HPDE6-E6E7 (cell line): ENCODE measurements around the gene NSFL1C.
"Not testable (repeated sequence)": the region's sequence is repeated elsewhere in the genome, so short reads cannot be mapped to it uniquely, and the experiment has no call there.

Source experiments
- DNase-seq: peaks from one replicate; pipeline ENCODE4 v3.0.0; 2011; ENCODE audit warnings: missing footprints; ENCODE audit errors: extremely low spot score

NSFL1C gene

DNA sequence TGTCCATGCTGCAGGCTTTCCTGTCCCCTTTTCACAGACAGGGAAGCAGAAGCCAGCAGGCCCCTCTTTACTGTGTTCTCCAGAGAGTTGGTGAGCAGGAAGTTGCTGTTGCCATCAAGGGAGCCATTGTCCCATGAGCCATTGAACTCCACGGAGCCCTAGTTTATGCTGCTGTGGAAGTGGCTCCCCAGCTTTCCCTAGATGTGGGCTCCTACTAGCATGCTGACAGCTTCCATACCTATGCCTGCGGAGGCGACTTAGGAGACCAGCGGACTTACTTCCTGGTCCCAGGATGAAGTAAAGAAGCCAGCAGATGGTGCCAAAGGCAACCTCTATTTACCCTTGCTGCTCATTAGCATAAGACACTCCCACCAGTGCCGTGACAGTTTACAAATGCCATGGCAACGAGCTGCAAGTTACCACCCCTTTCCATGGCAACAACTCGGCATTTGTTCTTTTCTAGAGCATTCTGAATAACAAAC, 43.0 kb downstream of the NSFL1C start:
- DNase-seq = no peak

DNA sequence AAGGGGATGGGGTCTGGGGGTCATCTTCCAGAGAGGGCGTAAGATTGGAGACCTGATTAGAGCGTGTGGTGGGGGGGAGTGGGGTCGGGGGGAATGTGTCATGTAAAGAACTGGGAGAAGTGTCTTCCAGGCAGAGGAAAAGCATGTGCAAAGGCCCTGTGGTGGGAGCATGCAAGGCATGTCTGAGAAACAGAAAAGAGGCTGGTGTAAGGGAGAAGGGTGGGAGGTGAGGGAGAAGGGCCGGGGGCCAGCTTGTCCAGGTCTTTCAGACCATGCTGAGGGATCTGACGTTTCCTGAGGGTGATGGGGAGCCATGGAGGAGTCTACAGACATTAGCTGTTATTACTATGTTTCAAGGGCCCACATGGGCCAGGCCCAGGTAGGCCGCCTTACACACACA, 43.4 kb downstream of the NSFL1C start:
- no peak for DNase-seq

GRCh38 chr20:1422753-1423152, 43.9 kb downstream of the NSFL1C start:
- no peak for DNase-seq

DNA sequence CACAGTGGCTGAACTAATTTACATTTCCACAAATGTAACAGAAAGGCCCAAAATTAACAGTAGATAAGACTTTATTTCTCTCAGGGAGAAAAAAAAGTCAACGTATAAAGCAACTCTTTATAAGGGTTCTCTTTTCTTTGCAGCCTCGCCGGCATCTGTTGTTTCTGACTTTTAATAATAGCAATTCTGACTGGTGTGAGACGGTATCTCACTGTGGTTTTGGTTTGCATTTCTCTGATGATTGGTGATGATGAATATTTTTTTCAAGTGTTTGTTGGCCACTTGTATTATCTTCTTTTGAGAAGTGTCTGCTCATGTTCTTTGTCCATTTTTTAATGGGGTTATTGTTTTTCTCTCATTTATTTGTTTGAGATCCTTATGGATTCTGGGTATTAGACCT, 46.6 kb downstream of the NSFL1C start:
- DNase-seq = no peak

DNA sequence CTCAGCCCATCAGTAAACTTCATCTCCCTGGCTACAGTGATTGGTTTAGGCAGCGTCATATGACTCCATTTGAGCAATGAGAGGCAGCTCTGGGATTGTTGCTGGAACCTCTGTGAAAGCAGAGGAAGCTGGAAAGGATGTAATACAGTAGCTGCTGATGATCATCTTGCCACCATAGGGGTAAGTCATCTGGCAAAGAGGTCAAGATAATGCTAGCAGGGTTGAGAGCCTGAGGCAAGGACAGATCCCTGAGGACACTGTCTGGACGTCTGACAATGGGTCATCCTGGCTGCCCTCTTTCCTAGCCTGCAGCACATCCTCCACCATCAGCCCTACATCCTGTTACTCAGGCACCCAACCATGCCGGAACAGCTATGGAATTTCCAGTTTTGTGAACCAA, 48.3 kb downstream of the NSFL1C start:
- DNase-seq = no peak

GRCh38 chr20:1417790-1418189, 48.9 kb downstream of the NSFL1C start:
- no peak for DNase-seq

DNA sequence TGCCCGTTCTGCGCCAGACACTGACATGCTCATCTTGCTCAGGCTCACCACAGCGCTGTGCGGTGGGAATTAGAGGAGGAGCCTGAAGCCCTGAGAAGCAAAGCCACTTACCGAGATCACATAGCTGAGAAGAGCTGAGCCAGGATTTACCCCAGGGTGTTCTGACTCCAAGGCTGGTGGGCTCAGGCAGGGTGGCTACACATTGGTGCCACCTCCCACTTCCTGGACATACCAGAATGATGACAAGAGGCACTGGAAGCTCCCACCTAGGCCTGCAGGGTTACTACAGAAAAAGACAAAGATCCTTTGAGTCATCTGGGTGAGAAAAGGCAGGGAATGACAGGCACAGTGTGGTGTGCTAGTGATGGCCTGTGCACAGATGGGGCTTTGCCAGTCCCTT, 49.4 kb downstream of the NSFL1C start:
- peak; percentile 78 for DNase-seq

GRCh38 chr20:1415667-1416468, 50.8 kb downstream of the NSFL1C start:
- DNase-seq = peak; percentile 100

DNA sequence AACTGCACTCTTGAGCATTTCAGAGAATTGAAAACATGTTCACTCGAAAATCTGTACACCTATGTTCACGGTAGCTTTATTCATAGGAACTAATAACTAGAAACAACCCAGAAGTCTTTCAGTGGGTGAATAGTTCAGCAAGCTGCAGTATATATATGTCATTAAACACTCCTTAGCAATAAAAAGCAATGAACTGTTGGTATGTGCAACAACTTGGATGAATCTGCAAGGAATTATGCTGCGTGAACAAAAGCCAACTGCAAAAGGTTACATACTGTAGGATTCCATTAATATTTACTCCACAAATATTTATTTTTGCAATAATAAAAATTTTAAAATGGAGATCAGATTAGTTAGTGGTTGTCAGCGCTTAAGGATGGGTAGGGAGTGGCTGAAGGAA, 51.7 kb downstream of the NSFL1C start:
- no peak for DNase-seq

GRCh38 chr20:1405801-1406200, 60.8 kb downstream of the NSFL1C start:
- DNase-seq = no peak

DNA sequence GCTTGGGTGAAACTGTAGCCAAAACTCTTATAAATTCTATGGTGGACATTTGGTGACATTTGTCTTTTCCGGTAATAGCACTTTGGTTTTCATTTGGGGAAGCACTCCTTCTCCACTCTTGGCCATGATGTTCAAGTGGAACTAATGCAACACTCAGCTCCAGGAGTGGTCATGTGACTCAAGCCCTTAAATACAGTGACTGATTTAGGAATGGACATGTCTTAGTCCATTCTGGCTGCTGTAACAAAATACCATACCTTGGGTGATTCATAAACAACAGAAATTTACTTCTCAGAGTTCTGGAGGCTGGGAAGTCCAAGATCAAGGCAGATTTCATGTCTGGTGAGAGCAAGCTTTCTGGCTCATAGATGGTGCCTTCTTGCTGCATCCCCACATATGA, 63.0 kb downstream of the NSFL1C start:
- DNase-seq = no peak

DNA sequence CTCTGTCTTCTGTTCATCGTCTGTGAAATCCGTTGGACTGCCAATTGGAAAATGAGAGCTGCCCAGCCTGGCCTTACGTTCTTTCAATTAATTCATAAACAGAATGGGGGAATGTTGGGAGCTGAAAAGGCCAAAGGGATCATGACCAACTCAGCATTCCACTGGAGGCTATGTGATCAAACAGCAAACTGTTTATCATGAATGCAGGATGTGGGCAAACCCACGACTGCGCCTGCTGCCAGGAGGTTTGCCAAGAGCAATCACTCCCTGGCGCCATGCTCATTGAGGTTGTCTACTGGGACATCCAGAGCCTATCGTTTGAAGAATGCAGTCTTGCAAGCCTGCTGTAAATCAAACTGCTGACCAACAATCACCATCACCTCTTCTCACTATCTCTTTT, 64.5 kb downstream of the NSFL1C start:
- DNase-seq = no peak

GRCh38 chr20:1401451-1401907, 65.2 kb downstream of the NSFL1C start:
- DNase-seq = no peak

DNA sequence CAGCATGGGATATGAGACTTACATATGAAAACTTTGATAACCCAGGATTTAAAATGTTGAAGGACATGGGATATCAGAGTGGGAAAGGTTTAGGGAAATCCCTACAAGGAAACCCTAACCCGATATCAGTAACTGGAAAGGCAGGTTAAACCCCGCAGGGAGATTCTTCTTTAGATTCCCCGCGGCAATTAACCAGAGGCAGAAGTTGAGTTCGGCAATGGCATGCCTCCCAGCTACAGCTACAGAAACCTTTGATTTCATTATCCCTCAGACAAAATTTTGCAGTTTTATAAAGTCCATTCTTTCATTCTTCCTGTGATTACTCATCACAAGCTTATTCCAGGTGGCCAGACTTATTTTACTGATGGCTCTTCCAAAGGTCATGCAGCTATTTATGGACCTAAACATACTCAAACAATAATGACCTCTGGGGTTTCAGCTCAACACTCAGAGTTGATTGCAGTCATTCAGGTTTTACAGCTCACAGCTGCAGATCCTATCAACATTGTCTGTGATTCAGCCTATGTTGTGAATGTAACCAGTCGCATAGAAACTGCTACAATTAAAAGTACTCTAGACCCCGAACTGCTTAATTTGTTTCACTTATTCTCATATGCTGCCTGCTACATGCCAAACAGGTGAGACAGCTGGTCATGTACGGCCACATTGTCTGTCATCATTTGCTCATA, 66.8 kb downstream of the NSFL1C start:
- DNase-seq = not testable (repeated sequence)

GRCh38 chr20:1398185-1398584, 68.5 kb downstream of the NSFL1C start:
- not testable (repeated sequence) for DNase-seq

DNA sequence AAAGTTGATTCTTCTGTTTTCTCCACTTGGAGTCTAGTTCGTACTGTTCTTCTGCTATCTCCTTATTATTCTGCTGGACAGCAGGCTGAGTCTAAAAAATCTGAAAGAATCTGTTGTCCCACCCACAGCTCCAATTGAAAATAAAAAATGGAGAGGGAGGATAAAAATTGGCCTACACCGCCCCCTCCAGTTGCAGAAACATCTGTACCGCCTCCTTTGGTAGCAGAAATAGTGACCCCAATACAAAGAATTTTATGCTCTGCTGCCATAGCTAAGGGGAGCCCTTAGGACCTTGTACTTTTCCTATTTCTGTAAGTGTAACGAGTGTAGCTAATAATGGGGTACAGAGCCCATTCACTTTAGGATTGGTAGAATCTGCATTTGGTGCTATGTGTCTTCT, 68.9 kb downstream of the NSFL1C start:
- no peak for DNase-seq

- DNase-seq = no peak
Measured at GRCh38 chr20:1396702-1397101, 69.9 kb downstream of the NSFL1C start.

DNA sequence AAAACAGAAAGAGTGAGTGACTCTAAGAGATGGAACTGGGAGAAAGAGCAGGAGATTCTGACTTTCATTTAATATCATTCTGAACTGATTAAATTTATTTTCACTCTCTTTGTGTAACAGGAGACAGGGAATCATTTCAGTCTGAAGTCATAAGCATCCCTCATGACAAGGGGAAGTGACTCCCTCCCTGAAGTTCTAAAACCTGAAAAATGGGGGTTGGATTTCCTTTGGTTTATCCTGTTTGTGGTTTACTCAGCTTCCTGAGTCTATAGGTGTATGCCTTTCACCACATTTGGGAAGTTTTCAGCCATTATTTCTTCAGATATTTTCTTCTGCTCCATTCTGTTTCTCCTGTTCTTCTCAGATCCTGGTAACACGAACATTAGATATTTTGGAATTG, 70.4 kb downstream of the NSFL1C start:
- DNase-seq = no peak

GRCh38 chr20:1394686-1395085, 72.0 kb downstream of the NSFL1C start:
- DNase-seq = no peak

DNA sequence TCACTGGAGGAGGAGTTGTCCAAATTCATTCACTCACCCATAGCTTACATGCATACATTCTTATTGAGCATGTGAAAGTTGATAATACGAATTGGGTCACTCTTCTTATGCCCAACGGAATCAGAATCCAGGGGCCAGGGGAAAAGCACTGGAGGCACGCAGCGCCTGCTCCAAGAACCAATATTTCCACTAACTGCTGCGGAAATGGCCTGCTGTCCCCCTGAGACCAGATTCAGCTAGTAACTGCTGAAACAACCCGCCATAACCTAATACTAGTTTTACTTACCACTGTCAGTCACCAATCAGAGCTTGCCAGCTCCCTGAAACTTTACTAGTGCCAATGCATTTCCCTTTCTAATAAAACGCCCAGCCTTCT, 73.2 kb downstream of the NSFL1C start:
- no peak for DNase-seq

- DNase-seq = peak; percentile 96
Measured at GRCh38 chr20:1392693-1393506, 73.7 kb downstream of the NSFL1C start, which contains the start of gene FKBP1A. TSS of gene FKBP1A (minus strand) at chr20:1393054. CDS start at chr20:1392998, 56 bp downstream.

DNA sequence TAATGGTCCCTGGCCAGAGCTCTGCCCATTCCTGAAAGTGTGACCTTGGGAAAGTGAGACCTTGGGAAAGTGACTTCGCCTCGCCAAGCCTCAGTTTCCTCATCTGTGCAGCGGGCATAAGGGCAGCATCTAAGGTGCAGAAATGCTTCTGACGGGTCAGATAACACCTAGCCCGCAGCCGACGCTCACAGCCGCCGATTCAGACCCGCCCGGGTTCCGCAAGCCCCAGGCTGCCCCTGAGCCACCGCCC, 74.3 kb downstream of the NSFL1C start:
- DNase-seq = no peak
